Peyer's patch (tissue), 4 donors: ENCODE results near the gene EPOP.

Experiments
- POLR2A ChIP-seq, 2 donors: fragments of 450-650 bp; IDR thresholded peaks; one replicate each; pipeline ENCODE4 v1.5.1; 2017; ENCODE audit warnings: antibody characterized with exemption in 2 of 2, mild to moderate bottlenecking in 2 of 2, moderate library complexity in 2 of 2
- TF ChIP-seq, protein P1 (sequence below), 6 experiments: fragments of 450-650 bp in 4 of 6; fragments of 200-600 bp in 2 of 6; sonication (generic) in 1 of 6; IDR thresholded peaks; one replicate each; pipeline ENCODE4 v1.5.1; 2017 to 2019; ENCODE audit warnings: antibody characterized with exemption in 6 of 6, mild to moderate bottlenecking in 3 of 6, moderate library complexity in 1 of 6

DNA sequence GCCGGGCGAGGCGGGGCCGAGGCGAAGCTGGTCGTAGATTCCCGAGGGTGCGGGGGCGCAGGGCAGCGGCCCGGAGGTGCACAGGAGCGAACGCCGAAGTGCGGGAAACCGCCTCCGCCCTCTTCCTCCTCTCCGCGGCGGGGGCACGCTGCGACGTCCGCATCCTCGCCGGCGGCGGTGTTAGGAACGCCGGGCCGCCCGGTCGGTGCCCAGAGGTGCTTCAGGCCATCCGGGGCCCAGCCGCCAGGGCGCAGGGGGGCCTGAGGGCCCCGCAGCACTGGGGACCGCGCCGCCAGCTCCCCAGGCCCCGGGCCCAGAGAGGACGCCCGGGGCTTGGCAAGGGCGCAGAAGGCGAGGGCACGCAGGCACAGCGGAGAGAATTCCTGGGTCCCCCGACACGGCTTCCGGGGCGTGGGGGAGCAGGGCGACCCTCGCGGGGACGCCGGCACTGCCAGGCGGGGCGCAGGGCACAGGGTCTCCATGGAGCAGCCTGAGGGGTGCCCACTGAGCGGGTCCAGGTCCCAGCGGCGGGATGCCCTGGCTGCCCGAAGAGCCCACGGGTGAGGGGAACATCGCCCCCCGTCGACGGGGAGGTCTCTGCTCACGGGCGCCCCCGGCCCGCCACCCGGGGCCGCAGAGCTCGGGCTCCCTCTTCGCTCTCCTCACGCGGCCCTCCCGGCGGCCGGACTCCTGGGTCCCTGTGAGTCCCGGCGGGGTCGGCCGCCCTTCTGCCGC lies 576 bp downstream of the EPOP start:
- TF ChIP-seq, protein P1, sequence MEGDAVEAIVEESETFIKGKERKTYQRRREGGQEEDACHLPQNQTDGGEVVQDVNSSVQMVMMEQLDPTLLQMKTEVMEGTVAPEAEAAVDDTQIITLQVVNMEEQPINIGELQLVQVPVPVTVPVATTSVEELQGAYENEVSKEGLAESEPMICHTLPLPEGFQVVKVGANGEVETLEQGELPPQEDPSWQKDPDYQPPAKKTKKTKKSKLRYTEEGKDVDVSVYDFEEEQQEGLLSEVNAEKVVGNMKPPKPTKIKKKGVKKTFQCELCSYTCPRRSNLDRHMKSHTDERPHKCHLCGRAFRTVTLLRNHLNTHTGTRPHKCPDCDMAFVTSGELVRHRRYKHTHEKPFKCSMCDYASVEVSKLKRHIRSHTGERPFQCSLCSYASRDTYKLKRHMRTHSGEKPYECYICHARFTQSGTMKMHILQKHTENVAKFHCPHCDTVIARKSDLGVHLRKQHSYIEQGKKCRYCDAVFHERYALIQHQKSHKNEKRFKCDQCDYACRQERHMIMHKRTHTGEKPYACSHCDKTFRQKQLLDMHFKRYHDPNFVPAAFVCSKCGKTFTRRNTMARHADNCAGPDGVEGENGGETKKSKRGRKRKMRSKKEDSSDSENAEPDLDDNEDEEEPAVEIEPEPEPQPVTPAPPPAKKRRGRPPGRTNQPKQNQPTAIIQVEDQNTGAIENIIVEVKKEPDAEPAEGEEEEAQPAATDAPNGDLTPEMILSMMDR (IDR thresholded peaks at IDR 0.05) = peak in 1 of 6 experiments; percentile 0
- TF ChIP-seq POLR2A (IDR thresholded peaks at IDR 0.05) = no peak
